HG03354 (cell line): Measurements from ENCODE around the gene LRGUK.

ENCODE experiments used
- ATAC-seq: cut with Tn5 transposase; IDR thresholded peaks from one replicate; pipeline ENCODE4 v1.9.1; 2021; ENCODE audit warnings: mild to moderate bottlenecking; ENCODE audit not compliant: unreplicated experiment, poor library complexity, severe bottlenecking

The LRGUK gene

DNA sequence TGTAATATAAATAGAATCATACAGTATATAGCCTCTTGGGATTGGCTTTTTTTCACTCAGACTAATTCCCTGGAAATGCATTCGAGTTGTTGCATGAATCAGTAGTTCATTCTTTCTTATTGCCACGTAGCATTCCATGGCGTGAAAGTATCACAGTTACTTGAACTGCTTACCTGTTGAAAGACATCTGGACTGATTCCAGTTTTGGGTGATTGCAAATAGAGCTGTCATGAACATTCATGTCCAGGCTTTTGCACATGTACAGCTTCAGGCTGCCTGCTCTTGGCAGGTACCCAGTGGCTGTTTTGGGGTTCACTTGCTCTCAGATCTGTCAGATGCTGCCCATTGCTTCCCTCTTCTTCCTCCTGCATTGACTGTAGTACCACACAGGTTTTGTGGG lies 54.9 kb downstream of the LRGUK start:
- ATAC-seq = no peak

GRCh38 chr7:134184767-134185166 lies 57.6 kb downstream of the LRGUK start:
- no peak for ATAC-seq

DNA sequence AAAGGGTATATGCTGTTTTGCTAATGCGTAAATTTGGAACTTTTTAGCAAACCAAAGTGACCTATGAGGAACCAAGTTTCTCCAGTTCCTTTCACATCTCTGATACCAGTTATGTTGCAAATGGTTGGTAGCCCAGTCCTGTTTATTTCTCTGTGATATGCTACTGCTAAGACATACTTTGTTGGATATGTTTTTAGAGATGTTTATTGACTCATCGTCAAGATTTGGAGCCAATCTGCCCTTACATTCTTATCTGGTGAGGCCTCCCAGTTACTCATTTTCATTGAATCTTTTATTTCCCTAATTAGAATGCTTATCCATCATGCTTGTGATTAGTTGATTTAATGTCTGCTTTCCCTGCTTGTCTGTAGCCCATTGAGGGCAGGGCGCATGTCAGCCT lies 58.9 kb downstream of the LRGUK start:
- ATAC-seq = no peak

DNA sequence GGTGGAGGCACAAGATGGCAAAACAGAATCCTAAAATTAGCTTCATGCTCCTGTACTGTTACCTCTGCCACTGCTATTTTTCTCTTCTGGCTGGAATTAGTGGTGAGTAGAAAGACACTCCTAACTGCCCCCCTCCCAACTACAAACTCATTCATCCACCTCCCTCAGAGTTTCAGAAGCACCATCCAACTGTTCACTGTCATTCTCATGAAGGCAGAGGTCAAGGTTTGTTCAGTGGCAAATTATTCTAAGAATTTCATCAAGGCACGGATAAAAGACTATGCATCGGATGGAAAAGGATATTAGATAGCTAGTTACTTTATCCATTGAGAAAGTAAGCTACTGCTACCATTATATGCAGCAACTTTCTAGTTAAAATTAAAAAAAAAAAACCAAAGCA lies 59.7 kb downstream of the LRGUK start:
- no peak for ATAC-seq

- no peak for ATAC-seq
Observed at GRCh38 chr7:134187893-134188292, 60.8 kb downstream of the LRGUK start.

DNA sequence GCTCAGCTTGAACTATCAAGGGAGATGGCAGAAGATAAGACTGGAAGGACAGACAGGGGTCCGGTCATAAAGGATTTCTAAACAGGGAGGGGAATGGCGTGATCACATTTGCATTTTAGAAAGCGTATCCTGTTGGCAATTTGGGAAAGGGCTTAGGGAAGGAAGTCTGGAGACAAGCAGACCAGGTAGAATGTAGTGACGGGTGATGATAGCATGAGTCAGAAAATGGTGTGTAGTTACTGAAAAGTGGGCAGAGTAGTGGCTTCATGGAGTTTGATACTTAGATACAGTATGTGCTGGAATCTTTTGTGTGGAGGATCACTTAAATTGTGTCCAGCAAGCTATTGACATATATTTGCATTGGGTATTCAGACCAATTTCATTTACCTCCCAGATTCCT lies 61.2 kb downstream of the LRGUK start:
- no peak for ATAC-seq

DNA sequence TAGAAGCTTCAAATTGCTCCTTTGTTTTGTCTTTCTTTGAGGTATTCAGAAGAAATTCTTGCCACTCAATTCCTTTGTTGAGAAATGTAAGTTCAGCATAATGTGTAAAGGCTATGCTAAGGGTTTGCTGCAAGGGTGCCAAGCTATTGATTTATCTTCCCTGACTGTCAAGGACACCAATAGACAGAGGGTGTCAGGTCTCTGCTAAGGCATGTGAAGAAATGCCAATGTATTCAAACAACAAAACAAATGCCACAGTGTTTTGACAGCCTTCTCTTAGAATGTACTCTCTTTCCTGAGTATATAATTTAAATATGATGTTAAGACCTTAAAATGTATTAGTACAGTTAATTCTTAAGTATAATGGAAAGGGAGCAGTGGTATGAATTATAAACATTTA lies 62.4 kb downstream of the LRGUK start:
- no peak for ATAC-seq

DNA sequence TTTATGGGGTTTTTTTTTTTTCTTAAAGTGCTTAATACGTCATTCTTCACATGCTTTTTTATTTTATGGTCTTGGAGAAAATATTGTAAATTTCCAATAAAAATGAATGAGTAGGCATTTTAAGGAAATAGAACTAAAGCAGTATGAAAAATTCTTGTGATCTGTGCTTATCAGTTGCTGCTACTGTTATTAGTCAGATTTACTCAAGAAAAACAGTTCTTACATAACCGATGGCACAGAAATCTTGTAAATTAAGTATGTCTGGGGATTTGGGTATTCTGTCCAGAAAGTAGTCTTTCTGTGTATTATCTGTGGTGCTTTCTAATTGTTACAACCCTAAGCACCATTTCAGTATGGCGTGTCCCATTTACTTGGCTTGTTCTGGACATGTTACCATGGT lies 64.7 kb downstream of the LRGUK start:
- ATAC-seq = no peak

GRCh38 chr7:134193240-134193639 lies 66.1 kb downstream of the LRGUK start:
- ATAC-seq = no peak

DNA sequence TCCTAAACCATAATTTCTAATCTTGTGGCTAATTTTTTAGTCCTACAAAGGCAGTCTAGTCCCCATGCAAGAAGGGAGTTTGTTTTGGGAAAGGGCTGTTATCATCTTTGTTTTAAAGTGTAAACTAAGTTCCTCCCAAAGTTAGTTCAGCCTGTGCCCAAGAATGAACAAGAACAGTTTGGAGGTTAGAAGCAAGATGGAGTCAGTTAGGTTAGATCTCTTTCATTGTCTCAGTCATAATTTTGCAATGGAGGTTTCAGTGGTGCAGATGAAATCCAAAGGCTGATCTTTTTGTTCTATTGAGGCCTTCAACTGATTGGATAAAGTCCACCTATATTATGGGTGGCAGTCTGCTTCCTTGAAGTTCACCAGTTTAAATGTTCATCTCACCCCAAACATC lies 68.1 kb downstream of the LRGUK start:
- ATAC-seq = no peak

GRCh38 chr7:134196439-134196838 lies 69.3 kb downstream of the LRGUK start:
- no peak for ATAC-seq

DNA sequence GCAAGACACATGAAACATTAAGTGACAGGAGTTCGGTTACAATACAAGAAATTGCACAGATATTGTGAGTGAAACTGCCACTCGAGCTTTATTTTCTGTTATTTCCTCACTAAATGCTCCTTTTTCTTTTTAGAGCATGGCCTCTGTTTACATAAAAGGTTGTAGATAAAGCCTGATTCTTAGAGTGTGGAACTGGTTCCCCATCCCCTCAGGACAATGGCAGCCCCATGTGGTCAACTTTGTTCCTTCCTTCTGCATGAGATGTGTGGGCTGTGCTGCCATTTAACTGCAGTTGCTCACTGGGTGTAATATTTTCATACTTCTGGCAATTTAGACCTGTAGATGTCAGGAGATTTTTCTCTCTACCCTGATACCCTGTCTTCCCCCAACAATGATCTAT lies 70.2 kb downstream of the LRGUK start:
- no peak for ATAC-seq

DNA sequence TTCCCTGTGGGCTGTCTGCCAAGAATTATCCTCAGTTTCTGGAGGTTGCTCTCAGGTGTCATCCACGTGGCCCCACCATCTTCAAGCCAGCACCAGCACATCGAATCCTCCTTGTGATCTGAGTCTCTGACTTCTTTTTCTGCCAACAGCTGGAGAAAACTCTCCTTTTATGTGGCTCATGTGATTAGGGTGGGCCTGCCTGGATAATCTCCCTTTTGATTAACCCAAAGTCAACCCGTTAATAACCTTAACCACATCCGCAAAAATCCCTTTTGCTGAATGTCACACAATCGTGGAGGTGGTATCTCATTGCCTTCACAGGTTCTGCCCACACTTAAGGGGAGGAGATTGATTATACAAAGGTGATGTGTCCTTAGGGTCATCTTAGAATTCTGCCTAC lies 73.8 kb downstream of the LRGUK start:
- ATAC-seq = no peak

DNA sequence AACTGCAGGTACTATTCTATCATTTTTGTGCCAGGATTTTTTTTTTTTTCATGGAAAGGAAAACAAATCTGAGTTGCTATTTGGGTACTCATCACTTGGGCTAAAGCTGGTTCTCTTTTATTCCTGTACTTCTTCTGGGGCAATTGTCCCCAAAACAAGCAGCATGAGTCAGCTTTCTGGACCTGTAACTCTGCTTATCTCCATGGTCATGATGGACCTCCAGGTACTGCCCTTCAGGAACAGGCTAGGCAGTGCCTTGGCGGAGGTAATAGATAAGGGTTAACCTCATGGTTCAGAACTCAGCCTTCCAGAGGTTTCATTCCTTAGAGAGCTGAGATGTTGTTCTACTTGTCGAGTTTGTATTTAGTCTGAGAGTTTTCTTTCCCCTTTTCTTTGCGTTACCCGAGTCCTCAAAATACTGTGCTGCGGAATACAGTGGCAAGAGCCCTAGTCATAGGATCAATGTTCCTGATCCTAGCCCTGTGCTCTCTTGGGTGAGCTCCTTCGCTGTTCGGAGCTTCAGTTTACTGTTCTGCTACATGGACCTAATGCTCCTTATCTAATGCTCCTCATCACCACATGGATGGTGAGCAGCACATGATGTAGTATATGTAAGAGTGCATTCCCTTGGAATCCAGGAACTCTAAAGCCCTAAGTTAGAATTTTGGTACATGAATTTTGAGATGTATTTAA lies 74.6 kb downstream of the LRGUK start:
- no peak for ATAC-seq

DNA sequence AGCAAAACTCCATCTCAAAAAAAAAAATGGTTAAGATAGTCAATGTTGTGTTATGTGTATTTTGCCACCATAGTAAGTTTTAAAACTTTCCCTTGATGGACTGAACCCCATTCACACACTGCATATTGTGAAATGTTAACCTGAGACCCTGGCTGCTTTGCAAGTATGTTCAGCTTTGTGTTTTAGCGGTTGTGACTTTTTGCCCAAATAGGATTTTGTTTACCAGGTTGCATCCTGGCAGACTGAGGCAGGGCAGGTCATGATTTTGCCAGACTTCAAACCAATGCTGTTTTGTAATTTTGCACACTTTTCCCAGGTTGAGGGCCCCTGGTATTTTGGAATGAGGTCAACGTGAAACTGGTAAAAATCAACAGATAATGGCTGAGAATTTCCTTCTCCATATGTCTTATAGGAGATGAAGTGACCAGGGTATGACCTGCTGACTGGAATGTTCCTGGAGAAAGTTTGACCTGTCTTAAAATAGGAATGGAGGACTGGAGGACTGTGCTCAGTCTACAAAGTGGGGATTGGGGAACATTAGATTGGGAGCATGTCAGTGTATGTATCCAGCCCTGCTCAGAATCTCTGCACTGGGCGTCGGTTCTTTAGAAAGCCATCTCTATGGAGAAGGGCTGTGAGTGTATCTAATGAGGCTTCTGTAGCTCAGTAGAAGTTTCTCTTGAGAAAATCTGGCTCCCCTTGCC lies 76.2 kb downstream of the LRGUK start:
- ATAC-seq = no peak

- no peak for ATAC-seq
Observed at GRCh38 chr7:134209322-134210015, 82.3 kb downstream of the LRGUK start.

- ATAC-seq = no peak
Observed at GRCh38 chr7:134210227-134210626, 83.1 kb downstream of the LRGUK start.

GRCh38 chr7:134210976-134211663 lies 84.0 kb downstream of the LRGUK start:
- no peak for ATAC-seq

DNA sequence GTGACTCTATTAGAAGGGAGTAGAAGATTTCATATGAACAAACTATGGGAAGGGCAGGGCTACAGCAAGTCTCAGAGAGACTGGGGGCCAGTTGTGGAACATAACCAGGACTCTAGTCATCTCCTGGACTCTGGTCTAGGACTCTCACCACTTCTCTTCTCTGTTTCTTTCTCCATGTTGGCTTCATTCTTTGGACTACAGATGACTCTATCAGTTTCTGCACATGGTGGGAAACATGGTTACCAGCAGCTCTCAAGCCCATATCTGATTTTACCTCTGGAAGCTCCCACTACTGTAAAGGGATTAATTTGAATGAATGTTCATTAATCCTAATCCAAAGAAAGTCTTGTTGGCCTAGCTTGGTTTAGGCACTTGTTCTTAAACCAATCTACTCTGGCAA lies 84.7 kb downstream of the LRGUK start:
- no peak for ATAC-seq
